GM21515 (cell line): Measurements from ENCODE around the gene CDKL5.
A peak's percentile ranks its signal among the peaks of the same experiment; 100 is the strongest.
"Not testable (repeated sequence)": the region's sequence is repeated elsewhere in the genome, so short reads cannot be mapped to it uniquely, and the experiment has no call there.

Source experiments
- ATAC-seq: cut with Tn5 transposase; IDR thresholded peaks from one replicate; pipeline ENCODE4 v1.9.1; 2021; ENCODE audit not compliant: unreplicated experiment

Gene CDKL5

GRCh38 chrX:18425199-18426003 lies at the start of gene CDKL5:
Gene CDKL5 (plus strand): TSS chrX:18425608. CDS start chrX:18507097, 81,489 bp downstream.
- peak; percentile 95 for ATAC-seq

DNA sequence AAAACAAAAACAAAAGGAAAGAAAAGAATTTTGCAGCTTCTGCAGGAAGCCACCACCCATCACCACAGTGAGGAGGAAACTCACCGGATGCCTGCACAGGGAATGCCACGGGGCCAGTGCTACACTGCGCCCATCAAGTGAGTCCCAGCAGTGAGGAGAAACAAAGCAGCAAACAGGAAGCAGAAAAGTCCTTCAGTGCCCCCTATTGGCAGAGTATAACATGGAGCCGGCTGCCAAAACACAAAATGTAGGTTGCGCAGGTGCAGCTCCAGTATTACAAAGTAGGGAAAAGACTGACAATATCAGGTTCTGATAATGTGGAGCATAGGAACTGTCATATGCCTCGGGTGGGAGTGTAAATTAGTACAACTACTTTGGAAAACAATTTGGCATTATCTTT lies 47.6 kb upstream of the CDKL5 start:
- ATAC-seq: no peak

GRCh38 chrX:18389966-18390365 lies 35.4 kb upstream of the CDKL5 start:
- ATAC-seq: no peak

- ATAC-seq: no peak
Measured at GRCh38 chrX:18390941-18391538, 34.4 kb upstream of the CDKL5 start.

GRCh38 chrX:18394477-18394876 lies 30.9 kb upstream of the CDKL5 start:
- no peak for ATAC-seq

- ATAC-seq: no peak
Measured at GRCh38 chrX:18401848-18402213, 23.6 kb upstream of the CDKL5 start.

- ATAC-seq: no peak
Measured at GRCh38 chrX:18406531-18407266, 18.7 kb upstream of the CDKL5 start.

- no peak for ATAC-seq
Measured at GRCh38 chrX:18410038-18410437, 15.4 kb upstream of the CDKL5 start.

DNA sequence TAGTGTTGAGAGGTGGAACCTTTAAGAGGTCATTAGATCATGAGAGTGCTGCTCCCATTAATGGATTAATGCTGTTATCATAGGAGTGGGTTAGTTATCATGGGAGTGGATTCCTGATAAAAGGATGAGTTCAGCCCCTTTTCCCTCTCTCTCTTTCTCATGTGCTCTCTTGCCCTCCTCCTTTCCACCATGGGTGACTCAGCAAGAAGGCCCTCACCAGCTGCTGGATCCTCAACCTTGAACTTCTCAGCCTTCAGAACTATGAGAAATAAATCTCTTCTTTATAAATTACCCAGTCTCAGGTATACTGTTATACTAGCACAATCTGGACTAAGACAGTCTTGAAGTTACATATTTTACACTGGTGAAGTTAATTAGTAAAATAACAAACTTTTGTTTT lies 10.0 kb upstream of the CDKL5 start:
- ATAC-seq: no peak

GRCh38 chrX:18422325-18422724 lies 3.1 kb upstream of the CDKL5 start:
- ATAC-seq: no peak

DNA sequence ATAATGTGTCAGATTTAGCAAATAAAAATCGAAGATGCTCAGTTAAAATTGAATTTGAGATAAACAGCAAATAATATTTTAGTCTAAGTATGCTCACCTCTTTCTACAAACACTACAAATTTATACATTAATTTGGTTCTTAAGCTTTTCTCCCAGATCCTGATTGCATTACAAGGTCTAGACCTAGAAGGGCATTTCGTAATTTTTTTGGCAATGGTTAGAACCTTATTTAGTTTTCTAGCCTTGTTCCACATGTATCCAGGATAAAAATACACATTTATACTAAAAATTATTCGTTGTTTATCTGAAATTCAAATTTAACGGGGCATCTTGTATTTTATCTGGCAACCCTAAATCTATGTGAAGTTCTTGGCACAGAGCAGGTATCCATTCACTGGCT lies 2.5 kb upstream of the CDKL5 start:
- no peak for ATAC-seq

DNA sequence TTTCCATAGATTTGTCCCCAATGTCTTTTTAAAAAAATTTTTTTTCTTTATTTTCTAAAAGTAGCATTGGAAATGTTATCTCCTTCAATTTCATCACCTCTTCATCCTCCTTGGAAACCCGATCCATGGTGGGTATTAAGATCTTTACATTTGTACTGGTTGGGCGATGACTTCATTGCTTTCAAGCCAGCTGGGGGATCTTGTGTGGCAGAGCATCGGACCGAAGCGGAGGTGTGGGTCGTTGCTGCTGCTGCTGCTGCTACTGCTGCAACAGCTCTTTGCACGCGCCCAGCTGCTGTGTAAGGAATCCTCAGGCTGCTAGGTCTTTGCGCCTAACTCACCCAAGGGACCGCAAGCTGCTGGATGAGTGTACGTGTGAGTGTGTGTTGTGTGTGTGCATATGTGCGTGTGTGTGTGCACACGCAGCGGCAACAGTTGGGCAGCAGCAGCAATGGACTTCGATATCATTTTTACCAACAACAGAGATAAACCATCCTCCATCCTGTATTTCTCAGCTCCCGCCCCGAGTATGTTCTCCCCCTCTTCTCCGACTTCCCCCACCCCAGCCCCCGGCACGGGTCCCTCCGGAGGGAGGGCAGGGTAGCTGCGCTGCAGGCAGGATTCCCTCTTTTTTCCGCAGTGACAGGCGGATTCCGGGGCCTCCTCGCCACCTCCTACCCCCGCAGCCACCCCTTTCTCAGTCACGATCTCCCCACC lies 768 bp upstream of the CDKL5 start:
- peak; percentile 1 for ATAC-seq

DNA sequence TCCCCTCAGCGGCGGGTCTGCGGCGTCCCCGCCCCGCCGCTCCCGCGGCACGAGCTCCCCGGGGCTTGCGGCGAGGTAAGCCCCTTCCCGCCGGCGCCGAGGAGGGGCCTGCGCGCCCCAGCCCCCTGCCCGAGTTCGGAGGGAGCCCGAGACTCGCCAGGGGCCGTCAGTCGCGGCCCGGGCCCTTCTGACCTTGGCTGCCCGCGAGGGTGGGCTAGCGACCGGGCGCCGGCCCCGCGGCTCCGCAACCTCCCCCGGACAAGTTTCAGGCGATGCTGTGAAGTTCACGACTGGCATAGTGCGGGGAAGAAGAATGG lies 554 bp downstream of the CDKL5 start:
- no peak for ATAC-seq

DNA sequence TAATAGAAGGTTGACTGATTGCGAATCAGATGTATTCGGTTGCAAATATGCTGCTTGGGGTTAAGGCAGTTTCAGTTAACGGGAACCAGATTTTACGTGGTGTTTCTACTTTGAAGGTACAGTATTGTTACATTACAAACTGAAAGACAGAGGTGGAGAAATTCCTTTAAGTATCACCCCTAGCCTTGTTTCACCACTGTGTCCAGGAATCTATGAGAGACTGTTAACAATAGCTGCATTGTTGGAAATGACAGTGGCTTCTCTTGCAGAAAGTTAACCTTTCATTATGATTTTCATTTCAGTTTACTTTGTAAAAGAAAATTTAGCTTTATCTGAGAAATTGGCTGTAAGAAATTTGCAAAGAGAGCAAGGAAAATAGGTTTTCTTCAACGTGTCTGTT lies 2.6 kb downstream of the CDKL5 start:
- ATAC-seq: no peak

- not testable (repeated sequence) for ATAC-seq
Measured at GRCh38 chrX:18433288-18433687, 7.9 kb downstream of the CDKL5 start.

DNA sequence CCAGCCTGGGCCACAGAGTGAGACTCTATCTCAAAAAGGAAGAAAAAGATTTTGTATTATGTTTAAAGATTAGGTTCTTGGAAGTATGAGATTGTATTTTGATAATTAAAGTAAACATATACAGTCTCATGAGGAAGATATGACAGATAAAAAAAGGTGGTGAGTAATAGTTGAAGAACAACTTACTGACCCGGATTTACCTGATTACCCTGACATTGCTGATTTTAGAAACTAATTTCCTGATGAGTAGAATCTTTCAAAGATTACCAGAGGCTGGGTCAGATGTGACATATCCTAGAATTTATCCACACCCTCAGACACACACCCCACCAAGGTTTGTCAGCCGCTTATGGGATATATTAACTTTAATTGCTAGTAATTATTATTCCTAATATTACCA lies 9.5 kb downstream of the CDKL5 start:
- ATAC-seq: no peak

GRCh38 chrX:18436017-18436416 lies 10.6 kb downstream of the CDKL5 start:
- no peak for ATAC-seq

GRCh38 chrX:18440835-18441234 lies 15.4 kb downstream of the CDKL5 start:
- no peak for ATAC-seq

DNA sequence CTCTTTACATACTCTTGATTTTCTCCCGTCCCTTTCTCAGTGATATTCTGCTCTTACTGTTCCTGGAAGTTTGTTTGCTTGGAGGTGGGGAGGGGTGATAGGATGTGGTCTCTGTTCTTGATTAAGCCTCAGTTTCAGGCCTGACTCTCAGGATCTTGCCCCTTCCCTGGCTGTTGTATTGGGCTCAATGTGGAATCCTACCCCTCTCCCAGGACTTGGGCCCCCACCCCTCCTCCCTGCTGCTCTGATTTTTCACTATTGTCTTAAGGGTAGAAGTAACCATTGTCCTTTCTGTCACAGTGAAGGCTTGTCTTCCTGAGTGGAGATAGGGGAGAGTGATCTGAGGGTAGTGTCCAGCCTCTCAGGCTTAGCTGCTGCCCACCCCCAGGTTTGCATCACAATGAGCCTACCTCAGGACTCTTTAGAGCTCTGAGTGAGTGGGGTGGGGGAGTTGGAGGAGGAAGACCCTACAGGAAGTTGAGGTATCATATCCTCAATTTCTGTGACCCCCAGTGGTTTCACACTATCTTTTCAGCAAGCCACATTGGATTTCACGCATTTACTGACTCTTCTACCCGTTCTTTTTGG lies 16.5 kb downstream of the CDKL5 start:
- no peak for ATAC-seq

DNA sequence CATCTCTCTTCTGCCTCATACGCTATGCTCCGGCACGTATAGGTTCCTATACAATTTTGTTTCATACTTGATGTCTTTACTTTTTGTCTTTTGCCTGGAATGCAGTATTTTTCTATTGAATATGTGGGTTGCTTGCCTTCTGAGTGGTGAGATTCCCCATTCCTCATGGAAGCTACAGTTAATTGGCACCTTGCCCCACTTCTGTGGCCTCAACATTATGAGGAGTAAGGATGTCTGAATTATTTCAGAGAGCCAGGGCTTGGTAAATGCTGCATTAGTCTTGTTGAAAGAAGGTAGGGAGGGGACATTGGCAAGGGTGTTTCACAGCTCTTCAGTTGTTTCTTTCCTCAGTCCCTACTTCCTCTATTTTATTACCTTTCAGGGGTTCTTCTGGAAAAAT lies 23.0 kb downstream of the CDKL5 start:
- no peak for ATAC-seq

GRCh38 chrX:18449236-18449635 lies 23.8 kb downstream of the CDKL5 start:
- ATAC-seq: no peak
